Measurements from ENCODE around the gene EIF3CL.
"Not testable (repeated sequence)": the region's sequence is repeated elsewhere in the genome, so short reads cannot be mapped to it uniquely, and the experiment has no call there.

EIF3CL gene

DNA sequence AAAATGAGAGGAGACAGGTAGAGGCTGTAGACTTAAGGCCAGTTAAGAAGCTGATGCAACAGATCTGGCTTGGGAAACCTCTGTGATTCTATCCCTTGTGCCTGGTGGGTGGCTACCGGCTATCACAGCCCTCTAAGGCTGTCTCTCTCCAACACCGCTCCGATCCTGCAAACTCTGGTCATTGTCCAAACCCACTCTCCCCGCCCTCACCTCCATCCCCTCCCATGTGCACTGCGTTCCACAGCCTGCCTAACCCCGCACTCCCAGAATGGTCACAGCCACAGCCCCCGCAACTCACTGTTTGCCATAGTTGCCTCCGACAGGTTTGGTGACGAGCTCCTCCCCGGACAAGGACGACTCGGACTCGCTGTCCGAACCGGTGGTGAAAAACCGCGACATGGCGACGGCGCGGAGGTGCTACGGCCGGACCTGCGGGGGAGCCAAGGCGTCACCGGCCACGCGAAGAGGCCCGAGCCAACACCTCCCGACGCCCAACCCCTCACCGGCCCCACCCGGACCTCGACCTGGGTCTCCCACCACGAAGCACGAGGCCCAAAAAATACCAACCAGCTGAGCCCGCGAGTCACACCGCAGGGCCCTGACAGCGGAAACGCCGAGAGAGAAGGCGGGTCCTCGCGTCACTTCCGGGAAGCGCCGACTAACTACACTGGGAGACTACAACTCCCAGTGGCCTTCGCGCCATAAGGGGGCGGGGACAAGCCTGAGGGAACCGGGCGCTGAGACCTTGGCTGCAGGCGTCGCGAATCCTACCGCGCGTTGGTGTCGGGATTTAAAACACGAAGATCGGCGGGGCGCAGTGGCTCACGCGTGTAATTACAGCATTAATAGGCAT lies at the start of gene EIF3CL:
TSS of gene EIF3CL (minus strand) at position 622 of the 853 bp plus-strand sequence. CDS start at position 399, 223 bp downstream.
- not testable (repeated sequence) for DNase-seq (ENCODE audit: low read depth in 1 of 2, low spot score in 1 of 2)

DNA sequence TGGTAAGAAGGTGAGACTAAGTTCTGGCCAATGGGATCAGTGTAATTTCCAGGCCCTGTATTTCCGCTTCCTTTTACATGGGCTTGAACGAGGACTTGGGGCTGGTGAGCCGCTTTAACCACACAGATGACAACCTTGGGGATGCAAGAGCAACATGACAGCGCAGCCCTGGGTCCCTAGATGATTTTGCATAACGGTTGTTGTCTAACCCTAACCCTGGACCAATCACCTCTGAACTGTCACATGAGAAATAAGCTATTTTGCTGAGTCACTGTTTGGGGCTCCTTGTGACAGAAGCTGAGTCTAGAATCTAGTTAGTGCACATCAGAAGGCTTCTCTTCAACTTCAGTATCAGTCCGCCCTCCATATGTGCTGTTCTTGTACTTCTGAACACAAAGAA lies 43.4 kb upstream of the EIF3CL start:
- DNase-seq (ENCODE audit: low read depth in 1 of 2, low spot score in 1 of 2) = not testable (repeated sequence)

- DNase-seq (ENCODE audit: low read depth in 1 of 2, low spot score in 1 of 2) = not testable (repeated sequence)
Measured at GRCh38 chr16:28446388-28446787, 42.7 kb upstream of the EIF3CL start.

DNA sequence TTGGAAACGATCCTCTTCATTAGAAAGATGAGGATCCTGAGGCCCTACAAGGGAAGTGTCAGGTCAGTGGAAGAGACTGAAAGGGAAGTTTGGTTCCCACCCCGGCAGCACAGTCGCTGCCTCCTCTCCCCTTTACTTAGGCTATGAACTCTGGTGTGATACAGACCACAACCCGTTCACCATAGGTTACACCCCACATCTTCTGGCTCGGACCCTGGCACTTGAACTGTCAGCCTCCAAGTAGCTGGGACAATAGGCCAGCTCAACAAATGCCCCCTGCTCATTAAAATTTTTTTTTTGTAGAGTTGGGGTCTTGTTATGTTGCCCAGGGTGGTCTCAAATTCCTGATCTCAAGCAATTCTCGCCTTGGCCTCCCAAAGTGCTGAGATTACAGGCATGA lies 40.3 kb upstream of the EIF3CL start:
- not testable (repeated sequence) for DNase-seq (ENCODE audit: low read depth in 1 of 2, low spot score in 1 of 2)

DNA sequence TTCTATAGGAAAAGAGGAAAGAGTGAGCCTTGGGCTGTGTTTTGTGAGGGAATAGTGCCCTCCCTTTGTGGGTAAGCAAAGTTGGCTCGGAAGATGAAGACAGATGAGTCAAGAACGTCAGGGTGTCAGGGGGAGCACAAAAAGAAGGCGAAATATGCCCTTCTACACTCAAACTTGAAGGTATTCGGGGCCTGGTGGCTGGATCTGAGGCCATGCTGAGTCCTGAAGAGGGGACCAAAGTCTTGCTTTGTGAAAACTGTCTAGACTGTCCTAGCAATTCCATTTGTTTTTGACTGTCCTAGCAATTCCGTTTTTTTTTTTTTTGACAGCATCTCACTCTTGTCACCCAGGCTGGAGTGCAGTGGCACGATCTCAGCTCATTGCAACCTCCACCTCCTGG lies 35.3 kb upstream of the EIF3CL start:
- DNase-seq (ENCODE audit: low read depth in 1 of 2, low spot score in 1 of 2) = not testable (repeated sequence)

DNA sequence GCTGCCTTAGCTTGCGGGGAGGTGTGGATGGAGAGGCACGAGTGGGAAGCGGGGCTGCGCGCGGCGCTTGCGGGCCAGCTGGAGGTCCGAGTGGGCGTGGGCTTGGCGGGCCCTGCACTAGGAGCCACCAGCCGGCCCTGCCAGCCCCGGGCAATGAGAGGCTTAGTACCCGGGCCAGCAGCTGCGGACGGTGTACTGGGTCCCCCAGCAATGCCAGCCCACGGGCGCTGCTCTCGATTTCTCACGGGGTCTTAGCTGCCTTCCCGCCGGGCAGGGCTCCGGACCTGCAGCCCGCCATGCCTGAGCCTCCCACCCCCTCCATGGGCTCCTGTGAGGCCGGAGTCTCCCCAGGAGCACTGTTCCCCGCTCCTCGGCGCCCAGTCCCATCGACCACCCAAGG lies 31.7 kb upstream of the EIF3CL start:
- not testable (repeated sequence) for DNase-seq (ENCODE audit: low read depth in 1 of 2, low spot score in 1 of 2)

GRCh38 chr16:28426060-28426680 lies 22.5 kb upstream of the EIF3CL start:
- not testable (repeated sequence) for DNase-seq (ENCODE audit: low read depth in 1 of 2, low spot score in 1 of 2)

GRCh38 chr16:28421071-28421750 lies 17.6 kb upstream of the EIF3CL start:
- DNase-seq (ENCODE audit: low read depth in 1 of 2, low spot score in 1 of 2) = not testable (repeated sequence)

- not testable (repeated sequence) for DNase-seq (ENCODE audit: low read depth in 1 of 2, low spot score in 1 of 2)
Measured at GRCh38 chr16:28417033-28417432, 13.4 kb upstream of the EIF3CL start.

GRCh38 chr16:28414530-28414929 lies 10.9 kb upstream of the EIF3CL start:
- not testable (repeated sequence) for DNase-seq (ENCODE audit: low read depth in 1 of 2, low spot score in 1 of 2)

DNA sequence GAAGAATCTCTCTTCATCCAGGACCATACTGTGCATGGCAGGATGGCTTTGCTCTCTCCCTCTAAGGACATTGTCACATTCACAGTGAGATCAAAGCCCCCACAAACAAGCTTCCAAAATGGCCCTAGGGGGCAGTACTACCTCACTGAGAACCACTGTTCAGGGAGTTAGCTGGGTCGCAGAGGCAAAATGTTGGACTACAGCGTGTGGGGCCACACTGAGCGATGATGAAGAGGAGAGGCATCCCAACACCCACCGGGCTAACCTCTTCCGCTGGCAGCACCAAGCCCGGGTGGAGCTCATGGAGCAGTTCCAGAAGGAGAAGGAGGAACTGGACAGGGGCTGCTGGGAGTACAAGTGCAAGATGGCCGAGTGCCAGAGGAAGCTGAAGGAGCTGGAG lies 9.9 kb upstream of the EIF3CL start:
- not testable (repeated sequence) for DNase-seq (ENCODE audit: low read depth in 1 of 2, low spot score in 1 of 2)

- not testable (repeated sequence) for DNase-seq (ENCODE audit: low read depth in 1 of 2, low spot score in 1 of 2)
Measured at GRCh38 chr16:28392054-28392453, 11.6 kb downstream of the EIF3CL start.

GRCh38 chr16:28382177-28382867 lies 21.3 kb downstream of the EIF3CL start:
- not testable (repeated sequence) for DNase-seq (ENCODE audit: low read depth in 1 of 2, low spot score in 1 of 2)

DNA sequence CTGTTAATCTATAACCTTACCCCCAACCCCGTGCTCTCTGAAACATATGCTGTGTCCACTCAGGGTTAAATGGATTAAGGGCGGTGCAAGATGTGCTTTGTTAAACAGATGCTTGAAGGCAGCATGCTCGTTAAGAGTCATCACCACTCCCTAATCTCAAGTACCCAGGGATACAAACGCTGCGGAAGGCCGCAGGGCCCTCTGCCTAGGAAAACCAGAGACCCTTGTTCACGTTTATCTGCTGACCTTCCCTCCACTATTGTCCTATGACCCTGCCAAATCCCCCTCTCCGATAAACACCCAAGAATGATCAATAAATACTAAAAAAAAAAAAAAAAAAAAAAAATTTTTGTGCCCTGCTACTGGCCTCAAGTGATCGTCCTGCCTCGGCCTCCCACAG lies 25.8 kb downstream of the EIF3CL start:
- not testable (repeated sequence) for DNase-seq (ENCODE audit: low read depth in 1 of 2, low spot score in 1 of 2)

DNA sequence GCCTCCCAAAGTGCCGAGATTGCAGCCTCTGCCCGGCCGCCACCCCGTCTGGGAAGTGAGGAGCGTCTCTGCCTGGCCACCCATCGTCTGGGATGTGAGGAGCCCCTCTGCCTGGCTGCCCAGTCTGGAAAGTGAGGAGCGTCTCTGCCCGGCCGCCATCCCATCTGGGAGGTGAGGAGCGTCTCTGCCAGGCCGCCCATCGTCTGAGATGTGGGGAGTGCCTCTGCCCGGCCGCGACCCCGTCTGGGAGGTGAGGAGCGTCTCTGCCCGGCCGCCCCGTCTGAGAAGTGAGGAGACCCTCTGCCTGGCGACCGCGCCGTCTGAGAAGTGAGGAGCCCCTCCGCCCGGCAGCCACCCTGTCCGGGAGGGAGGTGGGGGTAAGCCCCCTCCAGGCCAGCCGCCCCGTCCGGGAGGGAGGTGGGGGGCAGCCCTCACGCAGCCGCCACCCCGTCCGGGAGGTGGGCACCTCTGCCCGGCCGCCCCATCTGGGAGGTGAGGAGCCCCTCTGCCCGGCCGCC lies 26.5 kb downstream of the EIF3CL start:
- not testable (repeated sequence) for DNase-seq (ENCODE audit: low read depth in 1 of 2, low spot score in 1 of 2)

DNA sequence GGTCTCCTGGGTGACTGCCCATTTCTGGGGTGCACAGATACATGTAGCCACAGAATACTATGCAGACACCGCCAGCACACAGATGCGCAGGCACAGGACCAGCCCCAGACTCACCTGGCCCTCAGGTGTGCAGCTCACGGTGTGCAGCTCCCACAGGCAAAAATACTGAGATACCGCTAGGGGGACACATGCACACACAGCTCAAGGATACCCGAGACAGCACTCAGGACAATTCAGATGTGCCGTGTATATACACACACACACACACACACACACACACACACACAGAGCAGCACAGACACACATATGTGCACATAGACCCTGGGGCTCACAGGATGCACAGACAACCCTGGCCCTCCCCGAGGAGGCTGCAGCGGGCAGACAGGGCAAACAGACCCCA lies 28.5 kb downstream of the EIF3CL start:
- not testable (repeated sequence) for DNase-seq (ENCODE audit: low read depth in 1 of 2, low spot score in 1 of 2)

GRCh38 chr16:28374281-28374680 lies 29.4 kb downstream of the EIF3CL start:
- DNase-seq (ENCODE audit: low read depth in 1 of 2, low spot score in 1 of 2) = not testable (repeated sequence)

- not testable (repeated sequence) for DNase-seq (ENCODE audit: low read depth in 1 of 2, low spot score in 1 of 2)
Measured at GRCh38 chr16:28367926-28368325, 35.7 kb downstream of the EIF3CL start.

GRCh38 chr16:28364268-28365173 lies 39.1 kb downstream of the EIF3CL start:
- peak in 1 of 2 donors; percentile 5 for DNase-seq (ENCODE audit: low read depth in 1 of 2, low spot score in 1 of 2)

DNA sequence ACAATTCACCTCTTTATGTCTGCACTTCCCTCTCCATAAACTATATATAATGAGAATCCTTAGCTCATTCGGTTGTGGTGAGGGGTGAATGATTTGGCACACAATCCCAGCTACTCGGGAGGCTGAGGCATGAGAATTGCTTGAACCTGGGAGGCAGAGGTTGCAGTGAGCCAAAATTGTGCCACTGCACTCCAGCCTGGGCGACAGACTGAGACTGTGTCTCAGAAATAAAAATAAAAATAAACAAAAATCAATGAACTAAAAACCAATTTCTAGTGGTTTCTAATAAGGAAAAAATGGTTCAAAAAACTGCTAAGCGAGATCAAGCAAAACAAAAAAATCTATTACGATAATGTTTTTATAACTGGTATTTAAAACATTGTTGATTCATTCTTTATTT lies 40.2 kb downstream of the EIF3CL start, which contains the start of gene NPIPB6:
TSS of gene NPIPB6 (minus strand) at position 101 of the 400 bp plus-strand sequence. CDS start 686 bp downstream, outside the sequence.
- DNase-seq (ENCODE audit: low read depth in 1 of 2, low spot score in 1 of 2) = not testable (repeated sequence)

All from stimulated activated CD4-positive, alpha-beta T cell treated with anti-CD3 and anti-CD28 coated beads, Interleukin-15, amount 100 ng/mL, for 1 hour (primary cell).